UCSD-AML1 (cell line): ENCODE data around the gene TAP1.
"Not testable (repeated sequence)": the region's sequence is repeated elsewhere in the genome, so short reads cannot be mapped to it uniquely, and the experiment has no call there.

ENCODE experiments used
- DNase-seq: peaks from one replicate; lab custom pipeline; 2025; ENCODE audit not compliant: unreplicated experiment; lab: John Stamatoyannopoulos, UW

TAP1 gene

GRCh38 chr6:32853541-32854375, at the start of gene TAP1, which contains the start of gene PSMB9:
TSS of gene TAP1 (minus strand) at chr6:32853704. CDS start at chr6:32853636, 68 bp downstream.
TSS of gene PSMB9 (plus strand) at chr6:32854192. CDS start at chr6:32854230, 38 bp downstream.
- DNase-seq, result peak; percentile 95

- DNase-seq, result no peak
Observed at GRCh38 chr6:32895006-32895345, 41.5 kb upstream of the TAP1 start.

GRCh38 chr6:32894085-32895005, 40.8 kb upstream of the TAP1 start:
- peak; percentile 92 for DNase-seq

- no peak for DNase-seq
Observed at GRCh38 chr6:32890831-32891230, 37.3 kb upstream of the TAP1 start.

- no peak for DNase-seq
Observed at GRCh38 chr6:32889533-32889932, 36.0 kb upstream of the TAP1 start.

- DNase-seq, result no peak
Observed at GRCh38 chr6:32888576-32888975, 35.1 kb upstream of the TAP1 start.

DNA sequence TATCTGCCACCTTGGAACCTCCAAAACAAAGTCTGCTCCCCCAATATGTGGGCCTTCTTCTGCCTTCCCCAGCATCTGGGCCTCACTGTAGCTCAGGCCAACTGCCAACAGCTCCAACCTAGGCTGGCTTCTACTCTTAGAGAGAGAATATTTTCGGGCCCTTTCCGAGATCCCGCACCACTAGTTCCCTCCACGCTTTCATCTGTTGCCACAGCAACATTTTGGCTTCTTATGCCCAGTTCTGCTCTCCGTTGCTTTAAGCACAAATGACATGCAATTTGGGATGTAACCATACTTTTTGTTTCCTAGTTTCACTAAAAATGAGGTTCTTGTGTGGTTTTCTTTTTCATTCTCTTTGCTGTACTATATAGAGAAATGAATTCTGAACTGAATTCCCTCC, 34.1 kb upstream of the TAP1 start:
- no peak for DNase-seq

GRCh38 chr6:32886681-32887383, 33.3 kb upstream of the TAP1 start:
- DNase-seq, result no peak

DNA sequence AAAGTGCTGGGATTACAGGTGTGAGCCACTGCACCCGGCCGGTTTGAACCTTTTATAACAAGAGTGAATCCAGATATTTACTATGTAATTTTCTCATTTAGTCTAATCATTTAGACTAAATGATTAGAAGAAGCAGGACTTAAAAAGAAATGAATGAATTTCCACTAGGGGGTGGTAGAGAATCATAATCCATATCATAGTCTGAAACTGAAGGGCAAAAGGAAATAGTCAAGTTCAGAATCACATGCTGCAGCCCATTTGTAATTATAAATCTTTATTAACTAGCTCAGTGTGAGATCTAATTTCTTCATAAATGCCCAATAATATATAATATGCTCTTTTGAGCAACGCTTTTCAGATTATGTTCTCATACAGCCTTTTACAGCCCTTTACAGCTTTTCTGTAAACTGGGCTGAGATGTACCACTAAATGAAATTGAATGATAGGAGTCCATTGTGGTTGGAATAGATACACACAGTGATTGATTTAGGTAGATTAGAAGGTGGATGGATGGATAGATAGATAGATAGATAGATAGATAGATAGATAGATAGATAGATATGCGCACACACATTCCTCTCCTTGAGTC, 32.3 kb upstream of the TAP1 start:
- DNase-seq, result no peak

GRCh38 chr6:32883789-32884188, 30.3 kb upstream of the TAP1 start:
- no peak for DNase-seq

- no peak for DNase-seq
Observed at GRCh38 chr6:32882879-32883250, 29.4 kb upstream of the TAP1 start.

- not testable (repeated sequence) for DNase-seq
Observed at GRCh38 chr6:32880962-32881361, 27.5 kb upstream of the TAP1 start.

GRCh38 chr6:32879691-32880090, 26.2 kb upstream of the TAP1 start:
- DNase-seq, result no peak

GRCh38 chr6:32876603-32877002, 23.1 kb upstream of the TAP1 start:
- no peak for DNase-seq

GRCh38 chr6:32873947-32874346, 20.4 kb upstream of the TAP1 start:
- not testable (repeated sequence) for DNase-seq

DNA sequence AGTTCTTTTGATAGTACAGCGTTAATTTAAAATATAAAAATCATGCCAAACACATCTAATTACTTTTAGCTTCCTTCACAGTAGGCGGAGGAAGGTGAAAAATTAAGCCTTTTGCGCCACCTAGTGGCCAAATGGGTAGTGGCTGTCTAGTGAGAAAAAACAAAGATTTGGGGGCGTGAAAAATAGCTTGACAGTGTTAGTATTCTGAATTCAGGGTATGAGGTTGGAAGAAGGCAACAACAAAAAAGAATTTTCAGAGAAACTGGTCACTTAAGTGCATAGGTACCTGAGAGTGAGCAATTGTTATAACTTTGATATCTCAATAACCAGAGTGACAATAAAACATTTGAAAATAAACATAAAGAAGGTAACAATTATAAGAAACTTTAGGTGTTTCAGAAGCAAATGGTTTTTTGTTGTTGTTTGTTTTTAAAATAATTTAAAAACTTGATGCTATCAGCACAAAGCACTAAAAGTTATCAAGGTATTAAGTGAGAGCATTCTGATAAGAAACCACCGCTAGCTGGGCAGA, 14.8 kb upstream of the TAP1 start:
- DNase-seq, result peak; percentile 67

DNA sequence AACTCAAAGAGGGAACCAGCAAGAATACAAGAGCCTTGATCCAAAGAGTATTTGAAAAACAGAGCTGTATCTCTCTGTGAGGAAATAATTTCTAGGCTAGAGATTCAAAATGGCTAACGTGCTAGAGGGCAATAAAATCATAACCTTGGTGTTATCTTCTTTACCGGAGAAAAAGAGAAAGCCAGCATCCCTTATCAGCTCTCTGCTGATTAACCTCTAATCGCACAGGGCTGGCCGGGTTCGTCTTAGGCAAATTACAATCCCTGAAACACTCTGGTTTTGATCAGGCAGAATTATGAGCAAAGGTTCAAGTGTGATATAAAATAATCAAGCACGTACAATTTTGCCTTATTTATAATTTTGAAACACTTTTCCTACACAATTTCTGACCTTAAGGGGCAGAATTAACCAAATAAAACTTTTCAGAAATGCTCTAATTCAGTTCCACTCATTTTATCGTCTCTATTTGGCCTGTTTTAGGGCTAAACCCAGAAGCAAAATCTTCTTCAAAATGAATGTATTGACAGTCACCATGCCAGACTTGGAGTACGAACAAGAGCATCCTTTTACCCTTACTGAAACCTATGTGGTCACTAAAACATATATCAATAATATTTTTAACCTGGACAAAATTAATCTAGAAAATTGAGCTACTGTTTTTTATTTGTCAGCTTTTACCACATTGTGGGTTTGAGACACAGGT, 14.2 kb upstream of the TAP1 start:
- no peak for DNase-seq

- no peak for DNase-seq
Observed at GRCh38 chr6:32867022-32867477, 13.5 kb upstream of the TAP1 start.

DNA sequence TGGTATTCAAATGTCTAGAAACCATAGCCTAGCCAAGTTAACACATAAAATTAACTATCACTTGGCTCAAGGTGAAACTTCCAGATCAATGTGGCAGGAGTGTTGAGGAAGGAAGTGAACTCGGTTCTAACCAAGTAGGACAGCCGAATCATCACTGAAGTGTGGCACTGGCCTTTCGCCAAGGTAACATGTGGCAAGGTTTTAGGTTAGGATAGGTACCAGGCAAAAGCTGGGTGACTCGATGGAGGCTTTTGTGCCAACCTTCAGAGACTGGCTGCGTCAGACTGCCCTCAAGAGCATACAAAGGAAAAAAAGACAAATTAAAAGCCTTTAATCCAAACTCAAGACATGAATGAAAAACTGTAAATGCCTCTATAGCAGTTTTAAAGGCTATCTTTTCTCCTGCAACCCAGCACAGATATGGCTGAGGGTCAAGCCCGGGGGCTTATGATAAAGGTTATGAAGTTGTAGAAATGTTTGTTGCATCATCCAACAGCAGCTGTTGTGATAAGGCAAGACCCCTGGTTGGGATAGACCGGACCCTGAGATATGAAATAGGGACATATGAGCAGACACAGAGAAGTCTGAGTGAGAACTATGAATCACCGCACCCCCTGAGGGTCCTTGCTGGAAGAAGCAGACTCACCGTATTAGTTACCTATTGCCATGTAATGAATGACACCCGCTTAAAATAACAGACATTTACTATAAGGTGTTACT, 12.4 kb upstream of the TAP1 start:
- no peak for DNase-seq
